ENCODE results near the gene ICAM2. TPM values are rescaled to one million over a fixed set of nuclear protein-coding genes. Genes with fewer than 3 reads are reported as not detected.
A peak's percentile ranks its signal among the peaks of the same experiment; 100 is the strongest.

The ICAM2 gene
- polyA plus RNA-seq, 1 of the 3 experiments (the other 2 are of a cell fraction): 0.08 TPM

- peak; percentile 28 for DNase-seq
- Histone ChIP-seq H4K20me1 (ENCODE audit: insufficient read depth) (no peaks in the 10 kb centered on the region), H3K36me3 (replicated peaks in 1 of 2; ENCODE audit: control insufficient read depth in 1 of 2, insufficient read depth in 2 of 2, low read length in 1 of 2) (no peaks in the 10 kb centered on the region), H3K9ac (no peak overlapping the region), H3K27me3 (ENCODE audit: insufficient read depth) (peaks cover 22% of the 10 kb centered on the region; the same call in 1 of the 2 replicates), H3K4me1 (ENCODE audit: control insufficient read depth in 1 of 2, insufficient read depth in 2 of 2, low read depth in 1 of 2, low read length in 1 of 2) (peaks cover 0 to 15% of the 10 kb centered on the region in 2 experiments; a peak in 2 of 4 replicates), H2AFZ (ENCODE audit: low read depth) (no peak overlapping the region), H3K27ac (ENCODE audit: low read depth in 2 of 2, low read length in 1 of 2) (no peak overlapping the region), H3K79me2 (ENCODE audit: insufficient read depth) (no peaks in the 10 kb centered on the region), H3K9me3 (no peaks in the 10 kb centered on the region), H3K9me2 (no peaks in the 10 kb centered on the region), H3F3A (replicated peaks; ENCODE audit: insufficient read depth) (no peaks in the 10 kb centered on the region), H3K4me2 (no peak overlapping the region), H3K4me3 (ENCODE audit: low read depth in 2 of 2, low read length in 1 of 2) (no peak overlapping the region)
- CTCF ChIA-PET: interaction anchor here (1.0 to 9.5 kb wide), 5 partner anchors 9 to 81 kb away, joined by 3 to 61 read pairs (median 6); partner anchors contain the start of gene GH1
- TF ChIP-seq RCOR1 (IDR thresholded peaks at IDR 0.05; ENCODE audit: low read length): no peak
- TF ChIP-seq REST (IDR thresholded peaks at IDR 0.05; ENCODE audit: low read depth, low read length): no peak
- no peak for TF ChIP-seq FOXJ3 (CRISPR knock-in tag; IDR thresholded peaks at IDR 0.05)
- TF ChIP-seq USF2 (IDR thresholded peaks at IDR 0.05; ENCODE audit: borderline replicate concordance, low read depth, low read length): no peak
- no peak for TF ChIP-seq EZH2phosphoT487 (IDR thresholded peaks at IDR 0.05; ENCODE audit: borderline replicate concordance, low read depth)
- TF ChIP-seq YY1 (IDR thresholded peaks at IDR 0.05; ENCODE audit: low read depth): no peak
- TF ChIP-seq EP300 (IDR thresholded peaks at IDR 0.05; ENCODE audit: borderline replicate concordance in 1 of 2, low read depth in 1 of 2, low read length in 1 of 2): no peak
- TF ChIP-seq MXI1 (IDR thresholded peaks at IDR 0.05; ENCODE audit: low read depth, low read length): no peak
- no peak for TF ChIP-seq TCF12 (IDR thresholded peaks at IDR 0.05)
- TF ChIP-seq IRF3 (IDR thresholded peaks at IDR 0.05; ENCODE audit: low read depth, low read length): no peak
- no peak for TF ChIP-seq TAF1 (IDR thresholded peaks at IDR 0.05; ENCODE audit: borderline replicate concordance, low read depth, low read length)
- TF ChIP-seq MAX (IDR thresholded peaks at IDR 0.05; ENCODE audit: low read depth): no peak
- WGBS (ENCODE audit: low lambda C conversion rate): 90% methylated on average over 25 of the region's 25 CpGs
- POLR2A ChIA-PET: no interaction called here
Observed at GRCh38 chr17:63999680-64000531, 20.5 kb downstream of the ICAM2 start.

Measured in SK-N-SH (cell line).